DND-41 (cell line): ENCODE measurements around the gene ANK3.

Experiments
- ATAC-seq: fragments of 200-7000 bp; cut with Tn5 transposase; 3 replicates; pipeline ENCODE4 v1.9.1; 2021; ENCODE audit warnings: low read depth; ENCODE audit not compliant: insufficient read depth
- DNase-seq: peaks from one replicate; pipeline ENCODE4 v3.0.0-alpha.2; 2020
- H2AFZ ChIP-seq: 2 replicates; pipeline ENCODE4 v1.6.0; 2012; ENCODE audit warnings: low read depth, low read length
- H3K27ac ChIP-seq: 2 replicates; pipeline ENCODE4 v1.5.1; 2012; ENCODE audit warnings: low read length, inconsistent platforms
- H3K27me3 ChIP-seq: fragments of 200-600 bp; sonication (generic); 2 replicates; pipeline ENCODE4 v1.6.0; 2012; ENCODE audit warnings: low read length, mild to moderate bottlenecking, inconsistent platforms; ENCODE audit not compliant: insufficient read depth, poor library complexity
- H3K36me3 ChIP-seq: 2 replicates; pipeline ENCODE4 v1.5.1; 2012; ENCODE audit warnings: low read length, inconsistent platforms; ENCODE audit not compliant: insufficient read depth
- H3K4me1 ChIP-seq: 2 replicates; pipeline ENCODE4 v1.5.1; 2012; ENCODE audit warnings: mild to moderate bottlenecking, low read length; ENCODE audit not compliant: insufficient read depth
- H3K4me2 ChIP-seq: 2 replicates; pipeline ENCODE4 v1.6.0; 2012; ENCODE audit warnings: mild to moderate bottlenecking, moderate library complexity, low read length, inconsistent platforms; ENCODE audit not compliant: insufficient read depth
- H3K4me3 ChIP-seq, 2 experiments: fragments of 200-600 bp in 1 of 2; shearing (Covaris generic) in 1 of 2; 2 replicates each; pipeline ENCODE4 v1.5.1; 2012 to 2016; ENCODE audit warnings: inconsistent platforms in 2 of 2, low read length in 2 of 2, mild to moderate bottlenecking in 2 of 2, low read depth in 1 of 2, moderate library complexity in 1 of 2
- H3K79me2 ChIP-seq: 2 replicates; pipeline ENCODE4 v1.6.0; 2012; ENCODE audit warnings: low read length, inconsistent platforms; ENCODE audit not compliant: insufficient read depth
- H3K9ac ChIP-seq: 2 replicates; pipeline ENCODE4 v1.6.0; 2012; ENCODE audit warnings: low read depth, mild to moderate bottlenecking, inconsistent platforms, low read length, moderate library complexity
- H3K9me3 ChIP-seq: 2 replicates; pipeline ENCODE4 v1.5.1; 2012; ENCODE audit warnings: low read length, moderate library complexity, mild to moderate bottlenecking, inconsistent platforms; ENCODE audit not compliant: insufficient read depth, severe bottlenecking
- H4K20me1 ChIP-seq: 2 replicates; pipeline ENCODE4 v1.6.0; 2012; ENCODE audit warnings: low read length; ENCODE audit not compliant: insufficient read depth
- EZH2 ChIP-seq: IDR thresholded peaks from 3 replicates; pipeline ENCODE4 v1.6.1; 2012; ENCODE audit warnings: borderline replicate concordance, low read depth, mild to moderate bottlenecking, moderate library complexity, low read length, inconsistent platforms; ENCODE audit not compliant: severe bottlenecking
- TF ChIP-seq, protein P1 (sequence below): IDR thresholded peaks from 2 replicates; pipeline ENCODE4 v1.5.1; 2012; ENCODE audit warnings: borderline replicate concordance, low read length, moderate library complexity, mild to moderate bottlenecking; ENCODE audit not compliant: poor library complexity, severe bottlenecking; ENCODE audit errors: extremely low read depth

ANK3 gene

DNA sequence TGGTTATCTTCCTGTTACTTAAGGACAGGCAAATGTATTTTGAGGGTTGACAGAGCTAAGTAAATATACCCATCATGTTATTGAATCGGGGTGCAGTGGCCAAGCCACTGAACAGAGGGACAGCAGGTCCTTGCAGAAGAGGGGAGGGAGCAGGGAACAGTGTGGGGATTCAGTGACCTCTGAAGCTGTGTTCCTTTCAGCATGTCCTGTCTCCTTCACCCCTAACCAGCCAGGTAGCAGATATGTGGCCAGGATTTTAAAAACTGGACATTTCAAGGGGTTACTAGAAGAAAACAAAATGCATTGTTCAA, 12.7 kb downstream of the ANK3 start:
- TF ChIP-seq EZH2, result no peak
- TF ChIP-seq, protein P1, sequence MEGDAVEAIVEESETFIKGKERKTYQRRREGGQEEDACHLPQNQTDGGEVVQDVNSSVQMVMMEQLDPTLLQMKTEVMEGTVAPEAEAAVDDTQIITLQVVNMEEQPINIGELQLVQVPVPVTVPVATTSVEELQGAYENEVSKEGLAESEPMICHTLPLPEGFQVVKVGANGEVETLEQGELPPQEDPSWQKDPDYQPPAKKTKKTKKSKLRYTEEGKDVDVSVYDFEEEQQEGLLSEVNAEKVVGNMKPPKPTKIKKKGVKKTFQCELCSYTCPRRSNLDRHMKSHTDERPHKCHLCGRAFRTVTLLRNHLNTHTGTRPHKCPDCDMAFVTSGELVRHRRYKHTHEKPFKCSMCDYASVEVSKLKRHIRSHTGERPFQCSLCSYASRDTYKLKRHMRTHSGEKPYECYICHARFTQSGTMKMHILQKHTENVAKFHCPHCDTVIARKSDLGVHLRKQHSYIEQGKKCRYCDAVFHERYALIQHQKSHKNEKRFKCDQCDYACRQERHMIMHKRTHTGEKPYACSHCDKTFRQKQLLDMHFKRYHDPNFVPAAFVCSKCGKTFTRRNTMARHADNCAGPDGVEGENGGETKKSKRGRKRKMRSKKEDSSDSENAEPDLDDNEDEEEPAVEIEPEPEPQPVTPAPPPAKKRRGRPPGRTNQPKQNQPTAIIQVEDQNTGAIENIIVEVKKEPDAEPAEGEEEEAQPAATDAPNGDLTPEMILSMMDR, result no peak
- Histone ChIP-seq H3K9me3 (no peaks in the 10 kb centered on the region), H3K4me2 (no peak overlapping the region), H3K27me3 (no peaks in the 10 kb centered on the region), H4K20me1 (no peaks in the 10 kb centered on the region), H3K79me2 (no peaks in the 10 kb centered on the region), H3K4me1 (no peaks in the 10 kb centered on the region), H3K4me3 (no peak overlapping the region), H3K9ac (no peak overlapping the region), H3K36me3 (no peaks in the 10 kb centered on the region), H3K27ac (no peak overlapping the region), H2AFZ (no peak overlapping the region)
- DNase-seq (no peak), ATAC-seq (no peak)

DNA sequence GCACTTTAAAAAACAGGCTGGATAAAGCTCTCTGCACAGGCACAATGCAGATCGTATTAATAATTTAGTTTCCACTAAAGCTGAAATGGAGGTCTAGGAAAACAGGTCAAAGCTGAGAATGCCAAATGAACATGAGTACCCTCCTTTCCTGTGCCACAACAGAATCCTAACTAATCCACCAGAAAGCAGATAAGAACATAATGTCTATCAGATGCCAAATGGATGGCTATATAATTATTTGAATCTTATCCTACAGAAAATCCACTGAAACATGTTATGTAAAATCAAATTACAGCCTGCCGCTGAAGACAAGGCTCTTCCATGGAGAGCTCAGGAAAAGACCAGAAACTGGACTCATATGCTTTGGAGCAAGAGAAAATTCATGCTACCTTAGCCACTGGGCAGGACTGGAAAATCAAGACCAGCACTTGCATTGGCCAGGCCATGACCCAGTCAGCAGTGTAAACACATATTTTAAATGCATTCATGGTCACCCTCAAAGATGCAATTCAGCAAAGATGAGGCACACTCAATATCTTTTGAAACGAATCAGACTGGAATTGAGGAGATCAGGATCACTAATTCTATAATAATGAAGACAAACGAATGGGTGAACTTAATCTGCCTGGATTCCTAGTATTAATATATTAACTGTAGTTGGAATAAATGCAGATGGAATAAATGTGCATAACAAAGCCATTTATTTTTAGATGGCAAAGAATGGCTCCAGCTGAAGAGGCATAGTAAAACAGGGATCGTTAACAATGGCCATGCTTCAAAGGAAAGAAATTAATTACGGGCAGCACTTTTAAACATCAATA, 13.2 kb downstream of the ANK3 start:
- no peak for ATAC-seq
- Histone ChIP-seq H3K27me3 (no peaks in the 10 kb centered on the region), H3K4me2 (no peak overlapping the region), H3K9ac (no peak overlapping the region), H3K4me3 (no peak overlapping the region), H3K4me1 (no peaks in the 10 kb centered on the region), H4K20me1 (no peaks in the 10 kb centered on the region), H3K36me3 (no peaks in the 10 kb centered on the region), H3K79me2 (no peaks in the 10 kb centered on the region), H3K27ac (no peak overlapping the region), H2AFZ (no peak overlapping the region), H3K9me3 (no peaks in the 10 kb centered on the region)
- no peak for TF ChIP-seq EZH2
- no peak for DNase-seq

DNA sequence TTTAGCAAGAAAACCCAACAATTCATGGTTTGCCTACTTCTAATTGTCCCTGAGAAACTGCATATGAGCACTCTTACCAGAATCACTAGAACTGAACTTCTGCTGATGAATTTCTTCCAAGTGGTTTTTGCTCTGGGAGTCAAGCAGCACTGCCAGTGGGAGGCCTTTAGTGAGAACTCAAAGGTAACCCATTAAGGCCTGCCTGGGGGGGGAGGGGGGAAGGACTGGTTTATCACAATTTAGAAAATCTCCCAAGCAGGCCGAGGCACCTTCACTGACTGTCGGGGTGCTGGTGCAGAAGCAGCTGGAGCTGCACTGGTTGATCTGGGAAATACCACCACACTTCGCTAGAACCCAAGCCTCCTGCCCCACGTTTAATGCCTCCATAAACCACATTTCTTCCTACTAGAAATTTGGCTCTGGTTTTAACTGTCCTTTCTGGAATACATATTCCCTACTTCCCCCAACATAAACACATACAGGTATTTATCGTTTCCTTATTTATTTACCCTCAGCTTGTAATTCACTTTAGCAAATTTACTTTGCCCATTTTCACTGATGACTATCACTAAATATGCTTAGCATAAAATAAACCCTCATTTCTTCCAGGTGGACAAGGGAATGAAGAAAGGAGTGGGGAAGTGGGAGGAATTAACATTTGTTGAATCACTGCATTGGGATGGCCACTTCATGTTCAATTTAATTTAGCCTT, 14.2 kb downstream of the ANK3 start:
- Histone ChIP-seq H2AFZ (no peak overlapping the region), H3K79me2 (no peaks in the 10 kb centered on the region), H3K27me3 (no peaks in the 10 kb centered on the region), H4K20me1 (no peaks in the 10 kb centered on the region), H3K4me2 (no peak overlapping the region), H3K36me3 (no peaks in the 10 kb centered on the region), H3K4me3 (no peak overlapping the region), H3K9ac (no peak overlapping the region), H3K27ac (no peak overlapping the region), H3K9me3 (no peaks in the 10 kb centered on the region), H3K4me1 (no peaks in the 10 kb centered on the region)
- TF ChIP-seq, protein P1, result no peak
- TF ChIP-seq EZH2, result no peak
- DNase-seq (no peak), ATAC-seq (no peak)

DNA sequence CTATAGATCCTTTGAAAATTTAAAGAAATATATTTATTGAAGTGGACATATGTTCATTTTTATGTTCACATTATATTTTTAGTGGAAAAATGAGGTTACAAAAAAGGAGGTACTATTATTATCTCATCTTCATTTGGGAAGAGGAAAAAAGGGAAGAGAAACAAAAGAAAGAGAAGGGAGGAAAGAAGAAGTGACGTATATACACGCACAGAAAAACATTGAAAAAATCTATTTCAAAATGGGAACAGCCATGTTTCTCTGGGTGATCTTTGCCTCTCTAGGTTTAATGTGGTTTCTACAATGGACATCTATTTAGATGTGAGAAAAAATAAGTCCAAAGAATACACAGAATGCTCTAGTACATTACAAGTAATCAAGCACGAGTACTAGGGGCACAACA, 14.8 kb downstream of the ANK3 start:
- no peak overlapping the region for H3K27ac ChIP-seq
- no peaks in the 10 kb centered on the region for H3K9me3 ChIP-seq
- no peaks in the 10 kb centered on the region for H4K20me1 ChIP-seq
- H3K4me3 ChIP-seq, result no peak overlapping the region
- DNase-seq (no peak), ATAC-seq (no peak)
- no peaks in the 10 kb centered on the region for H3K27me3 ChIP-seq
- no peak overlapping the region for H3K4me2 ChIP-seq
- TF ChIP-seq, protein P1, result no peak
- TF ChIP-seq EZH2, result no peak
- H3K79me2 ChIP-seq, result no peaks in the 10 kb centered on the region
- no peak overlapping the region for H3K9ac ChIP-seq
- no peaks in the 10 kb centered on the region for H3K4me1 ChIP-seq
- no peak overlapping the region for H2AFZ ChIP-seq
- H3K36me3 ChIP-seq, result no peaks in the 10 kb centered on the region
